MM.1S (cell line): ENCODE results near the gene FGF3.
A peak's percentile ranks its signal among the peaks of the same experiment; 100 is the strongest.

Source experiments
- DNase-seq: peaks from one replicate; pipeline ENCODE4 v3.0.0-alpha.2; 2015
- H2AFZ ChIP-seq: fragments of 300-600 bp; sonication (generic); 2 replicates; pipeline ENCODE4 v1.6.0; 2016; ENCODE audit warnings: antibody characterized with exemption, low read length
- H3F3A ChIP-seq: fragments of 300-600 bp; sonication (generic); 2 replicates; pipeline ENCODE4 v1.6.1; 2016; ENCODE audit warnings: mild to moderate bottlenecking, antibody characterized with exemption, low read length, moderate library complexity, mixed read lengths; ENCODE audit not compliant: insufficient read depth
- H3K27ac ChIP-seq: fragments of 300-600 bp; sonication (generic); 2 replicates; pipeline ENCODE4 v1.5.1; 2016; ENCODE audit warnings: mild to moderate bottlenecking, low read length
- H3K27me3 ChIP-seq: fragments of 300-600 bp; sonication (generic); replicated peaks from 2 replicates; pipeline ENCODE4 v1.6.0; 2016; ENCODE audit warnings: low read length; ENCODE audit not compliant: insufficient read depth
- H3K36me3 ChIP-seq: fragments of 300-600 bp; sonication (generic); replicated peaks from 2 replicates; pipeline ENCODE4 v1.6.1; 2016; ENCODE audit warnings: mild to moderate bottlenecking, low read length, mixed read lengths; ENCODE audit not compliant: insufficient read depth
- H3K4me1 ChIP-seq: fragments of 300-600 bp; sonication (generic); 2 replicates; pipeline ENCODE4 v1.6.1; 2016; ENCODE audit warnings: low read length, mixed read lengths
- H3K4me2 ChIP-seq: fragments of 300-600 bp; sonication (generic); 2 replicates; pipeline ENCODE4 v1.6.0; 2016; ENCODE audit warnings: low read depth, low read length
- H3K4me3 ChIP-seq: fragments of 300-600 bp; sonication (generic); 2 replicates; pipeline ENCODE4 v1.5.1; 2016; ENCODE audit warnings: low read length, mixed read lengths
- H3K79me2 ChIP-seq: fragments of 300-600 bp; sonication (generic); 2 replicates; pipeline ENCODE4 v1.6.1; 2016; ENCODE audit warnings: mixed run types, low read length, mixed read lengths
- H3K9ac ChIP-seq: fragments of 300-600 bp; sonication (generic); 2 replicates; pipeline ENCODE4 v1.6.1; 2016; ENCODE audit warnings: low read length, mixed read lengths
- H3K9me2 ChIP-seq: fragments of 300-600 bp; sonication (generic); replicated peaks from 2 replicates; pipeline ENCODE4 v1.6.1; 2016; ENCODE audit warnings: mild to moderate bottlenecking, low read length, mixed read lengths; ENCODE audit not compliant: insufficient read depth
- H3K9me3 ChIP-seq: fragments of 300-600 bp; sonication (generic); replicated peaks from 2 replicates; pipeline ENCODE4 v1.6.1; 2016; ENCODE audit warnings: mild to moderate bottlenecking, low read length, mixed read lengths; ENCODE audit not compliant: insufficient read depth
- H4K20me1 ChIP-seq: fragments of 300-600 bp; sonication (generic); 2 replicates; pipeline ENCODE4 v1.6.1; 2016; ENCODE audit warnings: mild to moderate bottlenecking, low read length, moderate library complexity, mixed read lengths; ENCODE audit not compliant: insufficient read depth
- CTCF ChIP-seq: fragments of 300-600 bp; sonication (generic); IDR thresholded peaks from 2 replicates; pipeline ENCODE4 v1.5.1; 2016; ENCODE audit warnings: antibody characterized with exemption, low read length, mixed read lengths
- EZH2 ChIP-seq: fragments of 300-600 bp; sonication (generic); optimal IDR thresholded peaks from 2 replicates; pipeline ENCODE3; 2017; ENCODE audit warnings: low read depth, mild to moderate bottlenecking, antibody characterized with exemption, low read length, mixed read lengths
- EZH2phosphoT487 ChIP-seq: fragments of 300-600 bp; sonication (generic); IDR thresholded peaks from 2 replicates; pipeline ENCODE4 v1.6.1; 2018; ENCODE audit warnings: antibody characterized with exemption, low read length

FGF3 gene

GRCh38 chr11:69842746-69843528, 23.7 kb upstream of the FGF3 start:
- no peak overlapping the region for H3K9ac ChIP-seq
- no peaks in the 10 kb centered on the region for H3K36me3 ChIP-seq
- TF ChIP-seq CTCF (no peak), EZH2phosphoT487 (no peak), EZH2 (no peak)
- H3K4me3 ChIP-seq, result no peak overlapping the region
- no peak overlapping the region for H2AFZ ChIP-seq
- H3K9me3 ChIP-seq, result no peaks in the 10 kb centered on the region
- peaks cover 62% of the 10 kb centered on the region for H3K27me3 ChIP-seq
- H3K4me2 ChIP-seq, result no peak overlapping the region
- no peaks in the 10 kb centered on the region for H3F3A ChIP-seq
- H3K27ac ChIP-seq, result no peak overlapping the region
- H3K79me2 ChIP-seq, result no peaks in the 10 kb centered on the region
- no peaks in the 10 kb centered on the region for H3K4me1 ChIP-seq
- DNase-seq, result no peak
- no peaks in the 10 kb centered on the region for H4K20me1 ChIP-seq
- H3K9me2 ChIP-seq, result no peaks in the 10 kb centered on the region

GRCh38 chr11:69841859-69842698, 22.9 kb upstream of the FGF3 start:
- H3K27ac ChIP-seq, result no peak overlapping the region
- no peaks in the 10 kb centered on the region for H3K9me2 ChIP-seq
- DNase-seq, result peak; percentile 42
- TF ChIP-seq EZH2 (no peak), CTCF (peak; percentile 62)
- H3K9me3 ChIP-seq, result no peaks in the 10 kb centered on the region
- no peak overlapping the region for H3K4me2 ChIP-seq
- H3F3A ChIP-seq, result no peaks in the 10 kb centered on the region
- H3K4me3 ChIP-seq, result no peak overlapping the region
- peaks cover 61% of the 10 kb centered on the region for H3K27me3 ChIP-seq
- no peaks in the 10 kb centered on the region for H4K20me1 ChIP-seq
- H3K79me2 ChIP-seq, result no peaks in the 10 kb centered on the region
- H2AFZ ChIP-seq, result no peak overlapping the region
- no peak overlapping the region for H3K9ac ChIP-seq
- H3K4me1 ChIP-seq, result no peaks in the 10 kb centered on the region
- no peaks in the 10 kb centered on the region for H3K36me3 ChIP-seq

GRCh38 chr11:69841170-69841858, 22.1 kb upstream of the FGF3 start:
- DNase-seq, result no peak
- H3K4me2 ChIP-seq, result no peak overlapping the region
- TF ChIP-seq EZH2, result no peak
- TF ChIP-seq EZH2phosphoT487, result no peak
- no peak for TF ChIP-seq CTCF
- H2AFZ ChIP-seq, result no peak overlapping the region
- no peaks in the 10 kb centered on the region for H3K36me3 ChIP-seq
- H4K20me1 ChIP-seq, result no peaks in the 10 kb centered on the region
- no peak overlapping the region for H3K27ac ChIP-seq
- no peaks in the 10 kb centered on the region for H3K9me3 ChIP-seq
- H3K4me3 ChIP-seq, result no peak overlapping the region
- no peak overlapping the region for H3K9ac ChIP-seq
- peaks cover 61% of the 10 kb centered on the region for H3K27me3 ChIP-seq
- H3K4me1 ChIP-seq, result no peaks in the 10 kb centered on the region
- H3K9me2 ChIP-seq, result no peaks in the 10 kb centered on the region
- no peaks in the 10 kb centered on the region for H3K79me2 ChIP-seq
- no peaks in the 10 kb centered on the region for H3F3A ChIP-seq
